Measurements from ENCODE around the gene IDE. TPM values are rescaled to one million over a fixed set of nuclear protein-coding genes. Genes with fewer than 3 reads are reported as not detected.
"Not testable (repeated sequence)": the region's sequence is repeated elsewhere in the genome, so short reads cannot be mapped to it uniquely, and the experiment has no call there.

IDE gene
- total RNA-seq, 1 donor from 2014 or later: 26.3 TPM

GRCh38 chr10:92590623-92591549 is 17.0 kb upstream of the IDE start:
- intact Hi-C loops (cut with DNase I): no loop called here
- no peak for TF ChIP-seq CTCF (IDR thresholded peaks at IDR 0.05)
- DNase-seq: peak; percentile 57
- Histone ChIP-seq H3K9me3 (no peaks in the 10 kb centered on the region), H3K27me3 (ENCODE audit: low read depth) (no peaks in the 10 kb centered on the region), H3K36me3 (no peaks in the 10 kb centered on the region), H3K27ac (peak overlapping the region; percentile 95), H3K4me3 (peak overlapping the region; percentile 71), H3K4me1 (peaks cover 15% of the 10 kb centered on the region)
- ATAC-seq: peak in 1 of 2 donors; percentile 6

GRCh38 chr10:92582347-92582746 is 8.5 kb upstream of the IDE start:
- H3K27ac ChIP-seq; H3K36me3 ChIP-seq; ATAC-seq; H3K27me3 ChIP-seq (ENCODE audit: low read depth); H3K4me1 ChIP-seq; intact Hi-C loops (cut with DNase I); H3K9me3 ChIP-seq; H3K4me3 ChIP-seq; DNase-seq: not testable (repeated sequence)

DNA sequence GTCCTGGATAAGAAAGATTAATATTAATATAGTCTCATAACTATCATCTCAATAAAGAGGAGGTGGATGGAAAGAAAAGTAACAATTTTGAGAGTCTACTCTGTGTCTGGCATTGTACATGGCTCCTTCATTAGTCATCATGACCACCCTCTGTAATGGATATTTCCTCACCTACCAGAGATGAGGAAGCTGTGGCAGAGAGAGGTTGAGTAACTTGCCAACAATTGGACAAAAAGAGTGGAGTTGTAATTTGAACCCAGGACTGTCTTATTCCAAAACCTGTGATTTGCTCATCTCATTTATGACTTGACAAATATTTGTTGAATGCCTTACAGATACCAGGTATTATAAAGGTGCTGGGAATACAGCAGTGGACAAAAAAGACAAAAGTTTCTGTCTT is 2.1 kb upstream of the IDE start:
- Histone ChIP-seq H3K36me3 (no peaks in the 10 kb centered on the region), H3K4me3 (no peak overlapping the region), H3K9me3 (no peaks in the 10 kb centered on the region), H3K4me1 (peaks cover 28% of the 10 kb centered on the region), H3K27ac (no peak overlapping the region), H3K27me3 (ENCODE audit: low read depth) (no peaks in the 10 kb centered on the region)
- intact Hi-C loops (cut with DNase I): no loop called here
- no peak for TF ChIP-seq CTCF (IDR thresholded peaks at IDR 0.05)
- DNase-seq: no peak
- no peak for ATAC-seq

- H3K4me1 ChIP-seq: peaks cover 28% of the 10 kb centered on the region
- H3K27me3 ChIP-seq (ENCODE audit: low read depth): no peaks in the 10 kb centered on the region
- DNase-seq (no peak), ATAC-seq (peak in 1 of 2 donors; percentile 4)
- peak overlapping the region; percentile 92 for H3K27ac ChIP-seq
- intact Hi-C loops (cut with DNase I): loop anchor here (5.0 kb wide), 1 partner anchor 57 kb away; no protein-coding TSS in a partner anchor
- peaks cover under 1% of the 10 kb centered on the region for H3K36me3 ChIP-seq
- peak overlapping the region; percentile 97 for H3K4me3 ChIP-seq
- no peak for TF ChIP-seq CTCF (IDR thresholded peaks at IDR 0.05)
- H3K9me3 ChIP-seq: no peaks in the 10 kb centered on the region
Observed at GRCh38 chr10:92574548-92575261, 812 bp upstream of the IDE start.

GRCh38 chr10:92573091-92573797 is 649 bp downstream of the IDE start:
- Histone ChIP-seq H3K27me3 (ENCODE audit: low read depth) (no peaks in the 10 kb centered on the region), H3K4me3 (peak overlapping the region; percentile 97), H3K27ac (peak overlapping the region; percentile 92), H3K4me1 (peaks cover 28% of the 10 kb centered on the region), H3K36me3 (peaks cover 14% of the 10 kb centered on the region), H3K9me3 (no peaks in the 10 kb centered on the region)
- intact Hi-C loops (cut with DNase I): loop anchor here (5.0 kb wide), 1 partner anchor 56 kb away; no protein-coding TSS in a partner anchor
- no peak for DNase-seq
- no peak for TF ChIP-seq CTCF (IDR thresholded peaks at IDR 0.05)
- ATAC-seq: peak; percentile 29 to 61

Data from lower lobe of right lung (tissue), 2 donors.